Activated CD8-positive, alpha-beta memory T cell treated with anti-CD3 and anti-CD28 coated beads, Interleukin-2, amount 50 U/mL, for 24 hours (primary cell): ENCODE data around the gene C8B.

Experiments used
- DNase-seq: peaks from one replicate; pipeline ENCODE4 v3.0.0-alpha.2; 2020; ENCODE audit errors: extremely low read depth

Gene C8B

GRCh38 chr1:56972976-56973375 lies 7.2 kb upstream of the C8B start:
- no peak for DNase-seq

DNA sequence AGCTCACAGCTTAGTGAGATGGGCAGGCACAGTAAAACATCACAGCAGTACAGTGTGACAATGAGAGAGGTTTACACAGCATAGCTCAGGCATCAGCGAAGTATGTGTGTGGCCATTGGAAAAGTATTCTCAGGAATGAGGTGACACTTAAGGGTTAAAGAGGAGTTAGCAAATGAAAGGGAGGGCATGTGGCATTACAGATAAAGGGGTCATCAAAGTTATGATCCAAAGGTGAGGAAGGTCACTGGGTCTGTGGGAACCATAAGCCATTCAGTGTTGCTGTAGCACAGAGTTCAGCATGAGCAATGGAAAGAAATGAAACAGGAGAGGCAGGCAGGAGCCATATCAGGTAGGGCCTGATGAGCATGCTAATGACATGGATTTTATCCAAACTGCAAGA lies 4.5 kb upstream of the C8B start:
- no peak for DNase-seq

GRCh38 chr1:56968878-56969495 lies 3.2 kb upstream of the C8B start:
- DNase-seq: no peak

DNA sequence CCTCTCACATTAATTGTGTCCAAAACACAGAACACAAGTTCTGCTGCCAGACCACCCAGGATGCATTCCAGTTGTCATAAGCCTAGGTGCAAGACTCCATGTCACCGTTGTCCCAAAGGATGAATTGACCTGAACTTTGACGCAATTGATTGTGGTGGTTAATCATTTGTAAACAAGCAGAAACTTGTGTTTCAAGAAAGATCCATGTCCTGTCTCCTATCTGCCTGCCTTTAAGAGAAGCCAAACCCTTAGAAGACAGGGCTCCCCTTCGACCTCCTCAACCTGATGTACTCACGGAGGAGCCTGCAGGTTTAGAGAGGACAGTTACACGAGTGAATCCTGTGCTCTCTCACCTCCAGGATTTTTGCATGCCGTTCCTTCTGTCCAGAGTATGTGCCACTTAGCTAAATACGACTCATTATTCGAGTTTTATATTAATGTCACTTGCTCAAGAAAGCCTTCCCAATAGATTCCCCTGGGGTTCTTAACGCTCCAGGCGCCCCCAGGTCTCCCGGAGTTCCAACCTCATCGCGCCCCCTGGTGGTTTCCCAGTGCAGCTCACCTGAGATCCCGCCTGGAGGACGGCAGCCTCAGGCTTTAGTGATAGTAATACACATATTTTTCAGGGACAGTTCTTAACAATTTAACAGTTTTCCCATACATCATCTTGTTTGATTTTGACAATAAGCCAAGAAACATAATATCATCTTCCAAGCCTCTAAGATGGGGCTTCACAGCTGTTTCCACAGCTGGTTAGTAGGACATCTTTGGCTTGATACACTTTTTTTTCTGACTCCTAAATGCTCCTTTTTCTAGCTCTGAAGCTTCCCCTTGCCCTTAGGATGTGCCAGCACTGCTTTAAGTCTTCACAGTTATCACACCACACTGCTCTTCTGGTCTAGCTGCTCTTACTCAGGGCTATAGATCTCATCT lies 2.4 kb upstream of the C8B start:
- no peak for DNase-seq

DNA sequence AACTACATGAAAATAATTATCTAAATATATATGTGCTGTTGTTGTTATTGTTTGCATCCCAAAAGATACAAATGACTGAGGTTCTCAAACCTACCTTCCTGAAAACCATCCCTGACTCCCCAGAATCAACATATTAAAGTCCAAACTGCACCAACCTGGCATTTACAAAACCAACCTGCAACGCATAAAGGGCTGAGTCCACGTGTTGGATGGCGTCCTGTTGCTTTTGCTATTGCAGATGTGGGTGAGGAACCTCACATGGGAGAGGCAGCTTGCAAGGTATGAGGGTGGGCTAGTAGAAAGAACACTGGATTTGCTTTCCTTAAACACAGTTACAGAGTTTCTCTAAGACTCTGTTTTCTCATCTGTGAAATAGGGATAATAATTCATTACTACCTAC lies 1.5 kb upstream of the C8B start:
- DNase-seq: no peak

- no peak for DNase-seq
Observed at GRCh38 chr1:56966698-56966999, 834 bp upstream of the C8B start.

DNA sequence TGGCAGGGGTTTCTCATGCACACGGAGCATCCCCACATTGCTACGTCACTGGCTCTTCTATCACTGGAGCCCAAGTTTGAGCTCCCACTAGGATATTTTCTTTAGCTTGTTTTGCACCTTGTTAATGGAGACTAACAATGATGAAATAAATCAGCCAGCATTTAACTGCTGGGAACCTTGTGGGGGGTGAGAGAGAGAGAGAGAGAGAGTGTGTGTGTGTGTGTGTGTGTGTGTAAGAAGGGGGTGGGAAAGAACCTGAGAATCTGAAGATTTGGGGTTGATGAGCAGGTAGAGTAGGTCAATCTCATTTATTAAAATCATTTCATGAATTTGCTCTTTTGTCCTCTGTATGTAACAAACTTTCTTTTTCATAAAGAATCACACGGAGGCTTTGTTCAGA lies 624 bp downstream of the C8B start:
- no peak for DNase-seq

- DNase-seq: no peak
Observed at GRCh38 chr1:56964349-56965017, 1.3 kb downstream of the C8B start.

DNA sequence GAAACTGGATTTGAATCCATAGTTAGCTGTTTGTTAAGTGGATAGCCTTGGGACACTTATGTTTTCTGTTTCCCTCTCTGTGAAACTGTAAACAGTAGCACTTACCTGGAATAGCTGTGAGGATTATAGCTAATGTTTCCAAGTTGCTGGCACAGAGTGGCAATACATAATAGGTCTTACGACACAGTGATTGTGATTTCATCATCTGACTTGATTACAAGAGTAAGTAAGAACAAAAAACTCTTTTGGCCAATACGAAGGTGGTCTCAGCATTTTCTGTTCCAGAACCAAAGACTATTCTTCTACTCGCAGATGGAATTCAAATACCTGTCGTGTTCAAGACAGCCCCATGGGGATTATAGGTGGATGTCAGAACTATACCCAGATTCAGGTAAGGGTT lies 2.1 kb downstream of the C8B start:
- DNase-seq: no peak

DNA sequence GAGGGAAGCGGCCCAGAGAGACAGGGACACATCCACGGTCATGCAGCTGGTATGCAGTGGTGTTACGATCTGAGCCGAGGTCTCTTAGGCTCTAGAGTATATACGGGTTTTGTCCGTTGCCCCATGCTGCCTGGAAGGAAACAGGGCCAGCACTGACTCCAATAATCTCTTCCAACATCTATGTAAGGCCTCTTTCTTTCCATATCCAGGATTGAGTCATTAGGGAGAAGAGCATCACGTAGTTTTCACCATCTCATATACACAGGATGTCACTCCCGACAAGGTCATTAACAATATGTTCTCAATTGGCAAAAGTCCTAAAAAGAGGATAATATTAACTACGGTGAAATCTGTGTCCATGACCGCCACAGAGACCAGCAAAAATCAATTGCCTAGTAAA lies 4.4 kb downstream of the C8B start:
- no peak for DNase-seq

GRCh38 chr1:56958526-56958925 lies 7.3 kb downstream of the C8B start:
- DNase-seq: no peak

DNA sequence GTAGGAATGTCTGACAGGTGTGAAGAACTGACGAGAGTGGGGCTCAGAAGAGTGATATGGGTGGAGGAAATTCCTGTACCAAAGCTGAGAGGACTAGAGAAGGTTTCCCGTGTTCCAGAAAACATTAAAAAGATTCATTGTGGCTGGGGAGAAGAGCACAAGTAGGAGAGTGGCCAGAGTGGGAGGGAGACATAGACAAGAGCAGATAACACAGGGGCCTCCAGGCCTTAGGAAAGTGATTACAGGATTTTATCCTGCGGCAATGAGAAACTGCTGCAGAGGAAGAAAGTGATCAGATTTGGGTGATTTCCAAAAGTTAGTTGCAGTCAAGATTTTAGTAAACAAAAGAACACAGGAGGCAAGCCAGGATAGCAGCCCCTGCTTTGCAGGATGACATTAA lies 7.9 kb downstream of the C8B start:
- DNase-seq: no peak

DNA sequence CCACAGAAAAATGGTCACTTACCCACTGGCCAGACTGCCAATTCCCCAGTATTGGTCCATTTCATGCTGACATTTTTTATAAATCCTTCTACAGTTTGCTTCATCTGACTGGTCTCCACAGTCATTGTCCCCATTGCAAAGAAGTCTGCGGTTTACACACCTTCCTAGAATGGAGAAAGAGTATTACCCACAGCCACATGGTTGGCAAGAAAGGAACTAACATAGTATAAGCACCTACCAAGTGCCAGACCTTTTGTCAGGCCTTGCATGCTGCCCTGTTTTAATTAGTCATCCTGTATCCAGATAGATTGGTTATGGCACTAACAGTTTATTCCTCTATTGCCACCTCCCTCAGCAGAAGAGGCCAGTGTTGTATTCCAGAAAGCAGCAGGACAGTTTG lies 11.2 kb downstream of the C8B start:
- no peak for DNase-seq

GRCh38 chr1:56953386-56953785 lies 12.4 kb downstream of the C8B start:
- no peak for DNase-seq

- no peak for DNase-seq
Observed at GRCh38 chr1:56952501-56952900, 13.3 kb downstream of the C8B start.

- no peak for DNase-seq
Observed at GRCh38 chr1:56948403-56949023, 17.3 kb downstream of the C8B start.

DNA sequence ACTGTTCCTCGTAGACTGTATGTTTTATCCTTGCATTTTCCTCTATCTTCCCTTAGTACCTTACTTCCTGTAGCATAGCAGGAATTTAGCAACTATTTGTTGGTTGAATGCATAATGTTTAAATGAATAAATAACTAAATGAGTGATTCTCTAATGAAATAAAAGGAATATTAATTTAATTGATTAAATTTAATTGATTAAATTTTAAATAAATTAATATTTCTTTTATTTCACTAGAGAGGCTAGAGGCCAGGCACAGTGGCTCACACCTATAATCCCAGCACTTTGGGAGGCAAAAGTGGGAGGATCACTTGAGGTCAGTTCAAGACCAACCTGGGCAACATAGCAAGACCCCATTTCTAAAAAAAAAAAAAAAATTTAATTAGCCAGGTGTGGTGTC lies 25.8 kb downstream of the C8B start:
- DNase-seq: no peak

DNA sequence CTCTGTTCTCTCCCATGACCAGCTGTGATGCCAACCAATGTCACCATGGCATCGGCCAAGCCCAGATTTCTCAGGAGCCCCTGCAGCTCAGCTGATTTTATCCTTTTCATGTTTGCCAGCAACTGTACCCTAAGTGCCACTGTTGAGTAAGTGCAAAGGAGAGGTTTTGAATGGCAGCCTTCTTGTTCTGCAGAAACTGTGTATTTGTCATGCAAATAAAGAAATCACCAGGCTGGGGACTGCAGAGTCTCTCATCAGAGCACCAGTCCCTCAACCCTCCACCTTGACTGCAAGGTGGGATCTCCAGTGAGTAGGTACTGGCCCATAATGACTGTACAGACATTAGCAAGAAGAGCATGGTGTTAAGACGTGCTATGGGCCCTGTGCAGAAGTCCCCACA lies 26.6 kb downstream of the C8B start:
- DNase-seq: no peak

GRCh38 chr1:56938646-56939045 lies 27.2 kb downstream of the C8B start:
- DNase-seq: no peak

GRCh38 chr1:56934430-56935060 lies 31.3 kb downstream of the C8B start:
- no peak for DNase-seq

DNA sequence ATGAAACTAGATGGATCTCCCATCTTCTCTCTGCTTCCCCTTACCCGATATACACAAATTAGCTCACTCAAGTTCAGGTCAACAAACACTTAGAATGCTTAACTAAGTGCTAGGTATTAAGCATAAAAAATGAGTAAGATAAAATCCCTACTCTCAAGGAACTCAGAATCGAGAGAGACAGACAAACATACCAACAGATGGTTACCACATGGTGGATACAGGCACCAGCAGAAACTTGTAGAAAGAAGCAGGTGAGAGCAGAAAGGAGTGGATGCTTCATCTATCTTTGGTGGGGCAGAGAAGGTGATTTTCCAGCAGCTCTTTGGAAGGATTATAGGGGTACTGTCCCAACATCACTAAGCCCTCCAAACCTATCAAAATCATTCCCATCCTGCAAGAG lies 32.2 kb downstream of the C8B start:
- DNase-seq: no peak

DNA sequence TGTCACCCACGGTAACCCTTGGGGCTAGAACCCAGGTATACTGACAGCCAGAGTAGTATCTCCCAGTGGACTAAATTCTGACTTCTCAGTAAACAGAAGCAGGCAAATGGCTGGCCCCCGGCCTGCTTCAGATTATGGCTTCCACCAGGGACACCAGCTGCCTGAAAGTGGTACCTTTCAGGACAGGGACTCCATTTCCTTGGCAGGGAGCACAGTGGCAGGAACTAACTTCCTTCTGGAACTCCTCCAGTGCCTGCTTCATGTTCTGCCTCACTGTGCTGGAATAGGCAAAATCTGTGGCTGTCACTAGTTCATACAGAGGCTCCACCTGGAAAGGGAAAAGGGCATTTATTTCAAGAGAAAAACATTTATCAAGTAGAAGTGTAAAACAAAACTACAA lies 32.7 kb downstream of the C8B start:
- no peak for DNase-seq
